Measurements from ENCODE around the gene MAMSTR.
A peak's percentile ranks its signal among the peaks of the same experiment; 100 is the strongest.
"Not testable (repeated sequence)": the region's sequence is repeated elsewhere in the genome, so short reads cannot be mapped to it uniquely, and the experiment has no call there.

The MAMSTR gene, protein sequence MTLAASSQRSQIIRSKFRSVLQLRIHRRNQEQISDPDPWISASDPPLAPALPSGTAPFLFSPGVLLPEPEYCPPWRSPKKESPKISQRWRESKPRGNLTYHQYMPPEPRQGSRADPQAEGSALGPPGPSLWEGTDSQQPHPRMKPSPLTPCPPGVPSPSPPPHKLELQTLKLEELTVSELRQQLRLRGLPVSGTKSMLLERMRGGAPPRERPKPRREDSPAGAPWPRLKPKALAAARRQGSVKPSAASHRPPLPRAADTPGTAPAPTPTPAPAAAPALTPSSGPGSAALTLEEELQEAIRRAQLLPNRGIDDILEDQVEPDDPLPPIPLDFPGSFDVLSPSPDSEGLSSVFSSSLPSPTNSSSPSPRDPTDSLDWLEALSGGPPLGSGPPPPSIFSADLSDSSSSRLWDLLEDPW

DNA sequence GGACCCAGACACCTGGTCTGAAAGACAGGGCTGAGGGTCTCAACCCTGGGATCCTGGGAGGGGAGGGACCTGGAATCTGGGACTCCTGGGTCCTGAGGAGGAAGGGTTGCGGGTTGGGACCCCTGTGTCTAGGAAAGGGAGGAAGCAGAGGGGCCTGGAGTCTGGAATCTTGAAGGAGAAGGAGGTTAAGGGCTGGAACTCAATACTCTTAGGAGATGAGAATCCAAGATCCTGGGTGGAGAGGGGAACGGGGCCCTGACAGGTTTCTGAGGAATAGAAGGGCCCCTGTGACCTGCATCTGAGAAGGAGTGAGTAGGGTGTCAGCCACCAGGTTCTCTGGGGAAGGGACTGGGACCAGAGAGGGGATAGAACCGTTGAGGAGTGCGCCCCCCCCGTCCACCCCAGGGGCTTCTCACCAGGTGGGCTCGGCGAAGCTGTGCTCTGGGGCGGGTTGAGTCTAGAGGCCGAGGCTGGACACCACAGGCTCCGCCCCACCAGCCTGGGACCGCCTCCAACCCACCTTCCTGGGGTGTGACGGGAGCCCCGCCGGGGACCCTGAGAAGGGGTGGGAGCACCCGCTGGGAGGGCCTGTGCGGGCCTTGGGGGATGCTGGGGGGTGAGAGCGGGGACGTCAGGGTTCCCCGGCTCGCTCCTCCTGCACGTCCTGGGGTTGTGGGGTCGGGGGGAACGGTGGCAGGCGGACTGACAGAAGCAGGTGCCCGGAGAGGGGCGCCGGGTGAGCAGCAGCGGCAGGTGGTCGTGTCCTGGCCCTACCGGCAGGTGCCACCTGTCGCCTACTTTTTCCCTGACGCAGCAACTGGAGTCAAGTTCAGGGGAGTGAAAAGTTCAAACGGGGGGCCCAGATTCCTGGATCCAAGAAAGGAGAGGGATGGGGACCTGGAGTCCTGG, at the start of gene MAMSTR:
Gene MAMSTR (minus strand): TSS at position 463 of the 909 bp plus-strand sequence. CDS start 694 bp downstream, outside the sequence.
- DNase-seq: no peak

DNA sequence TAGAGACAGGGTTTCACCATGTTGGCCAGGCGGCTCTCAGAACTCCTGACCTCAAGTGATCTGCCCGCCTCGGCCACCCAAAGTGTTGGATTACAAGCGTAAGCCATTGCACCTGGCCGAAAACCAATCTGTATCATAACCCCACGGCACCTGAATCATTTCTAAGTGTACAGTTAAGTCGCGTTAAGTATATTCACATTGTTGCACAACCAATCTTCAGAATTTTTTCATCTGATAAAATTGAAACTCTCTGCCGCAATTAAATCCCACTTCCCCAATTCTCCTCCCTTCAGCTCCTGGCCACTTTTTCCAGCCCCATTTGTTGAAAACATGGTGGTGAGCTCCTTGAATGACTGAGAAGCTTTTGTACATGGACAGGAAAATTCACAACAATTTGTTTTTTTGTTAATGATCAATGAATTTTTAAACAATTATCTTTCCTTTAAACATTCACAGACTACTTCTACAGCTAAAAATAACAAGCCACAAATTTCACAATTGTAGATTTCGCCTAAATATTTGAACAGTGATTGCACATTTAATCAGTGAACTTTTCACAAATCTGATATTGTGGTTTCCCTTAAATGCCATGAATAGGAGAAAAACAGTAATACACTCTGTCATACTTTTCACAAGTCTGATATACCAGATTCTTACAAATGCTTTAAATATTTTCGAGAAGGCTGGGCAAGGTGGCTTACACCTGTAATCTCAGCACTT, 49.6 kb upstream of the MAMSTR start:
- no peak for DNase-seq

DNA sequence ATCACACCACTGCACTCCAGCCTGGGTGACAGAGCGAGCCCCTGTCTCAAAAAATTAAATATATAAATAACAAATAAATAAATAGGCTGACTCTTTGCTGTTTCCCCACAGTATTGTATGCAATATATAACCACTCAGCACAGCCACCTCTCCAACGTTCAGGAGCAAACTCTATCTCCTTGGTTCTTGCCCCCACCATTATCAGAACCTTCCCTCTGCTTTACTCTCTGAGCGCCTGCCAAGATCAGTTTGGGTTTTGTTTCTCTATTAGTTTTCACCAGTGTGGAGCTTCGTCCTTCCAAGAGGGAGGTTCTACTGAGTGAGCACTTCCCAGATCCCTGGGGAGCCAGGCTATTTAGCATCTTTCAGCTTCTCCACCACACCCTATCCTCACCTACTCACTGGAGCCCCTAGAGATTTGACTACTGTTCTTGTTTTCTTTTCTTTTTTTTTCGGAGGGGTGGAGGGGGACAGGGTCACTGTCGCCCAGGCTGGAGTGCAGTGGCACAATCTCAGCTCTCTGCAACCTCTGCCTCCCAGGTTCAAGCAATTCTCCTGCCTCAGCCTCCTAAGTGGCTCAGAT, 48.7 kb upstream of the MAMSTR start:
- not testable (repeated sequence) for DNase-seq

DNA sequence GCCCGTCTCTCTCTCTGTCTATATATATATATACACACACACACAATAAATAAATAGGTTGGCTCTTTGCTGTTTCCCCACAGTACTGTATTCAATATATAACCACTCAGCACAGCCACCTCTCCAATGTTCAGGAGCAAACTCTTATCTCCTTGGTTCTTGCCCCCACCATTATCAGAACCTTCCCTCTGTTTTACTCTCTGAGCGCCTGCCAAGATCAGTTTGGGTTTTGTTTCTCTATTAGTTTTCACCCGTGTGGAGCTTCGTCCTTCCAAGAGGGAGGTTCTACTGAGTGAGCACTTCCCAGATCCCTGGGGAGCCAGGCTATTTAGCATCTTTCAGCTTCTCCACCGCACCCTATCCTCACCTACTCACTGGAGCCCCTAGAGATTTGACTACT, 46.3 kb upstream of the MAMSTR start:
- not testable (repeated sequence) for DNase-seq

DNA sequence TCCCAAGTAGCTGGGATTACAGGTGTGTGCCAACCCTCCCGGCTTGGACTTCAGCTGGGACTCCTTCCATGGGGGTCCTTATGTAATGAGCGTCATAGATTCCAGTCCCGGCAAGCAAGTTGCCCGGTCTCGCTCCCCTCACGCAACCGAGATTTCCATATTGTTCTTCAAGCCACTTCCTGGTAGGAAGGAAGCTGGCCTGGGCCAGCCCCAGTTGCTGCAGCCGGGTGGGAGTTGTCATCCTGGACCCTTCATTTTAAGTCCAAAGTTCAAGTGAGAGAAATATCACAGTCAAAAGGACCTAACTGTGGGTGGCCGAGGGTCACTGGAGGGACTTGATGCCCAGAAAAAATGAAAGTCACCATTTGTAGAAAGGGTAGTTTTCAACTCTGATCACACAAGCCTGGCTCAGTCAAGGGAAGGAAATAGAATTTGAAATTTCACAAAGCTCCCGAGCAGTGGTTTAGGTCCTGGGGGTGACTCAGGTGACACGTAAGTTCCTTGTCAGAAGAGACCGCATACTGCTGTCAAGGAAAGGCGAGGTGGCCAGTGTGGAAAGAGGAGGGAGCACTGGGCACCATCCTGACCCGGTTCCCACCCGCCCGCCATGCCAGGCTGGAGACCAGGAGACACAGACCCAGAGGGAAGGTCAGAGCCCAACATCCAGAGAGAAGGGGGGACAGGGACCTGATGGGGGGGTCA, 41.1 kb upstream of the MAMSTR start:
- no peak for DNase-seq

DNA sequence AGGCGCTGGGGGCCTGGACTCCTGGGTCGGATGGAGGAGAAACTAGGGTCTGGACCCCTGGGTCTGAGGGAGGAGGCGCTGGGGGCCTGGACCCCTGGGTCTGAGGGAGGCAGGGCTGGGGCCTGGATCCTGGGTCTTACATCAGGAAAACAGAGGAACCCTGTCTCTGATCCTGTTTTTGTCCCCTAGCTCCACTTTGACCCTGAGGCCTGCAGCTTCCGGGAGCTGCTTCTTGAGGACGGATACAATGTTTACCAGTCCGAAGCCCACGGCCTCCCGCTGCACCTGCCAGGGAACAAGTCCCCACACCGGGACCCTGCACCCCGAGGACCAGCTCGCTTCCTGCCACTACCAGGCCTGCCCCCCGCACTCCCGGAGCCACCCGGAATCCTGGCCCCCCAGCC, 38.2 kb upstream of the MAMSTR start:
- no peak for DNase-seq

DNA sequence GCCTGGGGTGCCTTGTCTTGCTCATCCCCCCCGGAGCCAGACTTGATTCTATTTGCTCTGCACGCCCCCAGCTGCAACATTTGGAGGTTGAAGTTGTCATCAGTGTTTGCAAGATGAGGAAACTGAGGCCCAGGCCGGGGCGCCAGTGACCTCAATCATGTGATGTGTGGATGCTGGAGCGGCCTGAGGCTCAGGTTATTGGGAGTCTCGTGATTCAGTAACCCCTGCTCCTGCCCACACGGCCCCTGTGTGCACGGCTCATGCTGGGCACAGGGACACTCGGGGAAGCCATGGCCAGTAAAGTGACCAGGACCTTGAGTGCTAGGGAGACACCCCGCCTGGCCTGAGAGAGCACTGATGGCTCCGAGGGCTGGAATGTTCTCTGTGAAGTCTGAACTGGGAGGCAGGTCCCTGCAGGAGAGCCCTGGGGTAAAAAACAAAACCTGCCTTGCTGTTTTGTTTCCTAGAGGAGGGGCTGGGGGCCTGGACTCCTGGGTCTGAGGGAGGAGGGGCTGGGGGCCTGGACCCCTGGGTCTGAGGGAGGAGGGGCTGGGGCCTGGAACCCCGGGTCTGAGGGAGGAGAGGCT, 37.7 kb upstream of the MAMSTR start:
- no peak for DNase-seq

DNA sequence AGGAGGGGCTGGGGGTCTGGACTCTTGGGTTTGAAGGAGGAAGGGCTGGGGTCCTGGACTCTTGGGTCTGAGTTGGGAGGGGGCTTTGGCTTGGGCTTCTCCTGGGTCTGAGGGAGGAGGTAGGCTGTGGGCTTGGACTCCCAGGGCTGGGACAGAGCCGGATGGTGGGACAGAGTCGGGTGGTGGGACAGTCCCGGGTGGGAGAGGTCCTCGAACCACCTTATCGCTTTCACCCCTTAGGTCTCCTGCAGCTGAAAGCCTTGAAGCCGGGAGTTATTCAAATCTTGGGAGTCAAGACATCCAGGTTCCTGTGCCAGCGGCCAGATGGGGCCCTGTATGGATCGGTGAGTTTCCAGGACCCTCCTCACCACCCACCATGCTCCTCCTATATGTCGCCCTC, 37.2 kb upstream of the MAMSTR start:
- no peak for DNase-seq

DNA sequence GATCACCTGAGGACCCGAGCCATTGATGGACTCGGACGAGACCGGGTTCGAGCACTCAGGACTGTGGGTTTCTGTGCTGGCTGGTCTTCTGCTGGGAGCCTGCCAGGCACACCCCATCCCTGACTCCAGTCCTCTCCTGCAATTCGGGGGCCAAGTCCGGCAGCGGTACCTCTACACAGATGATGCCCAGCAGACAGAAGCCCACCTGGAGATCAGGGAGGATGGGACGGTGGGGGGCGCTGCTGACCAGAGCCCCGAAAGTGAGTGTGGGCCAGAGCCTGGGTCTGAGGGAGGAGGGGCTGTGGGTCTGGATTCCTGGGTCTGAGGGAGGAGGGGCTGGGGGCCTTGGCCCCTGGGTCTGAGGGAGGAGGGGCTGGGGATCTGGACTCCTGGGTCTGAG, 36.7 kb upstream of the MAMSTR start:
- DNase-seq: no peak

DNA sequence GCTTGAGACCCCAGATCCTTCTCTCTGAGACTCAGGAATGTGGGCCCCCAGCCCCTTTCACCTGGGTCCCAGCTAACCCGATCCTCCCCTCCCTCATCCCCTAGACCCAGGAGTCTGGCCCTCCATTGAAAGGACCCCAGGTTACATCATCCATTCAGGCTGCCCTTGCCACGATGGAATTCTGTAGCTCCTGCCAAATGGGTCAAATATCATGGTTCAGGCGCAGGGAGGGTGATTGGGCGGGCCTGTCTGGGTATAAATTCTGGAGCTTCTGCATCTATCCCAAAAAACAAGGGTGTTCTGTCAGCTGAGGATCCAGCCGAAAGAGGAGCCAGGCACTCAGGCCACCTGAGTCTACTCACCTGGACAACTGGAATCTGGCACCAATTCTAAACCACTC, 36.3 kb upstream of the MAMSTR start:
- no peak for DNase-seq

DNA sequence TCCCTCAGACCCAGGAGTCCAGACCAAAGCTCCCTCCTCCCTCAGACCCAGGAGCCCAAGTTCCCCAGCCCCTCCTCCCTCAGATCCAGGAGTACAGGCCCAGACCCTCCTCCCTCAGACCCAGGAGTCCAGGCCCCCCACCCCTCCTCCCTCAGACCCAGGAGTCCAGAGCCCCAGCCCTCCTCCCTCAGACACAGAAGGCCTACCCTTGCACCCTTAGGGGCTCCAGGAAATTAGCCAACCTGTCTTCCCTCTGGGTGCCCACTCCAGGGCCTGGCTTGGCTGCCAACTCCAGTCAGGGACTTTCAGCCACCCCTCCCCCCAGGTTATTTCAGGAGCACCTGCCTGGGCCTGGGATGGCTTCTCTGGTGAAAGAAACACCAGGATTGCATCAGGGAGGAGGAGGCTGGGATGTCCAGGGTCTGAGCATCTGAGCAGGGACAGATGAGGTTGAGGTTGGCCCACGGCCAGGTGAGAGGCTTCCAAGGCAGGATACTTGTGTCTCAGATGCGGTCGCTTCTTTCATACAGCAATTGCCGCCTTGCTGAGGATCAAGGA, 35.6 kb upstream of the MAMSTR start, which contains the start of gene FGF21:
Gene FGF21 (plus strand): TSS at position 441 of the 558 bp plus-strand sequence. CDS start 713 bp downstream, outside the sequence.
- DNase-seq: no peak

DNA sequence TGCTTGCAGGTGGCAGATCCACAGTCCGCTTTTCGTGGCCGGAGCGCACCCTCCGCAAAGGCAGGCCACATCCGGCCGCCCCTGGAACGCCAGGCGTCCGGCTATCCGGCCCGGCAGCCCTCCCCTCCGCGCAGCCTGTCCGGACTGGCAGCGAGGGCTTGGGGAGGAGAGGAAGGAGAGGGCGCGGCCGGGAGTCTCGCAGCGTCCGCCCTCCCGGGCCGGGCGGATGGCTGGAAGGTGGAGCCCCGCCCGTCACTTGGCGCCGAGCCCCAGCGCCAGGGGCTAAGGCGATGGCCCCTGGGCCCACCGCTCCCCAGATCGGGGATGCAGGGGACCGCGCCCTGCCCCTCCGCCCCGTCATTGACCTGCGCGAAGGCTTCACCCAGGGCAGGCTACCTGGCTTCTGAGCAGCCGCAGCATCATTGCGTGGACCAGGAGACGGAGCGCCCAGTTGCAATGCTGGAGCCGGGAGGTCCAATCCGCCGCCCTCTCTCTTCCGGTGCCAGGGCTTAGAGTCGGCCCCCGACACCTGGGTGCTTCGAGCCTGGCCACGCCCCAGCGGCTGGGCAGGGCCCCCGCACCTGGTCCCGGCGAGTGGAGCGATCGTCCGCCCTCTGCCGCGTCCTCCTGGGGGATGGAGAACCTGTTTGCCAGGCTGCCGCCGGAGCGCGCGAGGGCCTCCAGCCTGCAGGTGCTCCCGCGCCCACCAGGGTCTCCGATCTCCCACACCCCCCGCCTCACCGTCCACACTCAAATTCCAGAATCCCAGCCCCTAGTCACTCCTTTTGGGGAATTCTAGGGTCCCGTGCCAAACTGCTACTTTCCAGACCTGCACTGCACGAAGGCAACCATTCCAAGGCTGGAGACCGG, 33.2 kb upstream of the MAMSTR start, which contains the start of gene FUT1:
Gene FUT1 (minus strand): TSS at position 146 of the 870 bp plus-strand sequence. CDS start 1,360 bp downstream, outside the sequence.
- peak; percentile 95 for DNase-seq

DNA sequence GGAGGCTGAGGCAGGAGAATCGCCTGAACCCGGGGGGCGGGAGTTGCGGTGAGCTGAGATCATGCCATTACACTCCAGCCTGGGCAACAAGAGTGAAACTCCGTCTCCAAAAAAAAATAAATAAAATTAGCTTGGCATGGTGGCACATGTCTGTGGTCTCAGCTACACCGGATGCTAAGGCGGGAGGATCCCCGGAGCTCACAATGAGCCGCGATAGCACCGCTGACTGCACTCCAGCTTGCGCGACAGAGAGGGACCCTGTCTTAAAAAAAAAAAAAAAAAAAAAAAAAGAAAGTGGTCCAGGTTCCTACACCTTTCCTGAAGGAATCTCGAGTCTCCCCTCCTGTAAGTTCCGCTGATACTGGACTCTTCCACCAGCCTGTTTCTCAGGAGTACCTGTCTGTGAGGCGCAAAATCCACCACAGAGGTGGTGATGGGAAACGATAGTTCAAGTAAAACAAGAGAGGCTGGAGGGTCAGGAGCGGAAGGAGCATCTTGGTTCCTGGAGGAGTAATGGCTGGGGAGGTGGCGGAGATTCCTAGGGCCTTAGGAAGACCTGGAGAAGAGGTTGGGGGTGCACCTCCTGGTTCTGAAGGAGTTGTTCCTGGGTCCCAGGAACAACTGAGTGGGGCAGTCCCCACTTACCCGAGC, 32.4 kb upstream of the MAMSTR start:
- DNase-seq: no peak

DNA sequence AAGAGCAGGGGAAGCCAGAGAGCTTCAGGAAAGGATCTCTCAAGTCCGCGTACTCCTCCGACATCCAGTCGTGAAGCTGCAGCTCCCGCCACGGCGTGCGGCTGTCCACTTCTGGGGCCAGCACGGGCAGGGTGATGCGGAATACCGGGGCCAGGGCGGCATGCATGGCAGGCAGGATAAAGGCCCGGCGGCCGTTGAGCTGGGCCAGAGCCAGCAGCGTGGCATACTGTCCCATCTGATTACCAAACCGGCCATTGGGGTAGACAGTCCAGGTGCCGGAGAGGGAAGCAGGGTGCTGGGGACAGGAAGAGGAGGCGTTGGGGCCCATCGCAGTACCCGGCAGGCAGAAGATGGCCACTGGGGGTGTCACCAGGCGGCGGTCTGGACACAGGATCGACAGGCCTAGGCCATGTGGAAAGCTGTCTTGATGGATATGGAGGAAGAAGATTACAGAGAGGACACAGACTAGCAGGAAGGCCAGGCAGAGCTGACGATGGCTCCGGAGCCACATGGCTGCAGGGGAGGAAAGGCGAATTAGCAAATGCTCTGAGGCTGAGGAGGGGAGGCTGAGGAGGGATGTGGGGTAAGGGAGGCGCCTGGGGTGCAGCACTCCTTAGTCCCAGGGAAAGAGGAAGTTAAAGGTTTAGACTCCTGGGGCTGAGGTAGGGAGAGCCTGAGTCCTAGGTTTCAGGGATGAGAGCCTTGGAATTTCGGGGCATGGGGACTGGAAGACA, 31.4 kb upstream of the MAMSTR start:
- no peak for DNase-seq

DNA sequence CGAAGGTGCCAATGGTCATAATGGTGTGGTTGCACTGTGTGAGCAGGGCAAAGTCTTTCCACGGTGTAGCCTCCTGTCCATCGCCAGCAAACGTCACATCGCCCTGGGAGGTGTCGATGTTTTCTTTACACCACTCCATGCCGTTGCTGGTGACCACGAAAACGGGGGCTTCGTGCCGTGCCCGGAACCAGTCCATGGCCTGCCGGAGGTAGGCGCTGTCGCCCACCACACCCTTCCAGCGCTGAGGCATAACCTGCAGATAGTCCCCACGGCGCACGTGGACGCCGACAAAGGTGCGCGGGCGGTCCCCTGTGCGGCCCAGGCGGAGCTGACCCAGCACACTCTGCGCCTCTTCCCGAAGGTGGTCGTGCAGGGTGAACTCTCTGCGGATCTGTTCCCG, 30.8 kb upstream of the MAMSTR start:
- DNase-seq: no peak

DNA sequence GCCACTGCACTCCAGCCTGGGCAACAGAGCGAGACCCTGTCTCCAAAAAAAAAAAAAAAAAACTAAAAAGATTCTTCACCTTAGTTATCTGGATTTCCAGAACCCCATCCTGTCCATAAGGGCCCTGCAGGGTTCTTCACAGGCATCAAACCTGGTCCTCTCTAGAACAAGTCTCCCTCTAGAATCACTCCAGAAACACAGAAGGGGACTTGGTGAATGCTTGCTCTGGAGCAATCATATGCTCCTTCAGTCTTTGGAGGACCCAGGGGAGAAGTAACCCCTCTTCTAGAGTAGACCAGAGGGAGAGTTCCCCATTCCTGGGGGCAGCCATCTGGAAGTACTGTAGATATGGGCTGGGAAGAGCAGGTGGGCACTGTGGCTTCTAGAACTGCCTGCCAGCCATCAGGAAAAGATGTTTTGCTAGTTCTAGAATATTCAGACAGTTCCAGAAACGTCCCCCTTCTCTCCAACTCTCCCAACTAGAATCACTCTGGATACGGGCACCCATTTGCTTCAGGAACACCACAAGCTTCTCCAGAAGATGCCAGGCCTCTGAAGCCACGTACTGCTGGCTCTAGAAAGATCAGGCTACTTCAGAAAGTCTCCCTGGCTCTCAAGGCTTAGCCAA, 30.2 kb upstream of the MAMSTR start:
- DNase-seq: no peak

DNA sequence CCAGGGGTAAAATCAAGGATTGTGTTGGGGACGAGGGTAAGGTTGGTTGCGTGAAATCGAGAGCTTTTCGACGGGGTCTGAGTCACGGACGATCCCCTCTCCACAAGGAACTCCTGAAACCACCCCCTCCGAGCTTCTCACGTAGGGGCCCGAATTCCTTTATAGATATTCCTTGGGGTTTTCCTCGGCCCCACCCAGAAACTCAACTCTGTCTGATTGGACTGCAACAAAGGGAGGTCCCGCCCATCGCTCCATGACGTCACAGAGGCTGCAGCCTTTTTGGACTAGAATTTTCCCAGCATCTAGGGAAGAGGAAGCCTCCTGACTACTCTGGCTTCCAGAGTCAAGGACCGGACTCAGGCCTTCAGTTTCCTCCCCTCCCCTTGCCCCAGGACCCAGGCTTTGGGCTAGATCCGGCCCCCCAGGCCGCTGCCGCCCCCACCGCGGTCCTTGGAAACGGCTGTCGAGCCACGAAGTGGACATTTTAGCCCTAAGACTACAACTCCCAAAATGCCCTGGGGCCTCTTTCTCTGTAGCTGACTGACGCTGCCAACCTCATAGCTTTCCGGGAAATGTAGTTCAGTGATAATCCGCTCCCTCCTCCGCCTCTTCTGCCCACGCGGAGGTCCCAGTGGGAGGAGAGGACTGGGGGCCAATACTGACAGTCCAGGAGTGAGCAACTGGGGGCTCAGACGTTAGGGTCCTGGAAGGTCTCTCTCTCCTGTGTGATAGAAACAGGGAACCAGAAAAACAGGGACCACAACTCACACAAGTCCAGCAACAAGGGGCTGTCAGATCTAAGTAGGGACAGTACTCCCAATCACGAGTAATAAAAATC, 27.4 kb upstream of the MAMSTR start, which contains the start of gene IZUMO1:
Gene IZUMO1 (minus strand): TSS at position 172 of the 838 bp plus-strand sequence. CDS start 1,050 bp downstream, outside the sequence.
- DNase-seq: no peak

Data from COR-L47 (cell line).